Activated T-cell treated with anti-CD3 and anti-CD28 coated beads, Interleukin-2, amount 50 U/mL, for 4 hours (primary cell): Measurements from ENCODE around the gene PEX10. TPM values are rescaled to one million over a fixed set of nuclear protein-coding genes. Genes with fewer than 3 reads are reported as not detected.

Source experiments
- ATAC-seq, 2 donors: fragments of 200-7000 bp; cut with Tn5 transposase; one replicate each; pipeline ENCODE4 v1.10.0; 2021
- DNase-seq: peaks from one replicate; pipeline ENCODE4 v3.0.0-alpha.2; 2020
- H3K27me3 Mint-ChIP-seq: one replicate; pipeline ENCODE4 v1.8.0; 2021; ENCODE audit warnings: low read depth, mixed read lengths
- H3K36me3 Mint-ChIP-seq: one replicate; pipeline ENCODE4 v1.8.0; 2022; ENCODE audit warnings: mixed read lengths; ENCODE audit not compliant: insufficient read depth
- H3K4me1 Mint-ChIP-seq: one replicate; pipeline ENCODE4 v1.8.0; 2021; ENCODE audit warnings: low read depth, mixed read lengths
- H3K4me3 Mint-ChIP-seq: one replicate; pipeline ENCODE4 v1.8.0; 2021; ENCODE audit warnings: mild to moderate bottlenecking, moderate library complexity, mixed read lengths
- H3K9me3 Mint-ChIP-seq: one replicate; pipeline ENCODE4 v1.8.0; 2021; ENCODE audit warnings: mixed read lengths
- total RNA-seq, 3 donors: library from RNA; stranded (reverse); gene quantifications; one replicate each; pipeline ENCODE4 v1.2.1, GENCODE V29; 2021

The PEX10 gene
- total RNA-seq, 3 donors from 2014 or later = 23.4 to 23.6 (median 23.6) TPM

DNA sequence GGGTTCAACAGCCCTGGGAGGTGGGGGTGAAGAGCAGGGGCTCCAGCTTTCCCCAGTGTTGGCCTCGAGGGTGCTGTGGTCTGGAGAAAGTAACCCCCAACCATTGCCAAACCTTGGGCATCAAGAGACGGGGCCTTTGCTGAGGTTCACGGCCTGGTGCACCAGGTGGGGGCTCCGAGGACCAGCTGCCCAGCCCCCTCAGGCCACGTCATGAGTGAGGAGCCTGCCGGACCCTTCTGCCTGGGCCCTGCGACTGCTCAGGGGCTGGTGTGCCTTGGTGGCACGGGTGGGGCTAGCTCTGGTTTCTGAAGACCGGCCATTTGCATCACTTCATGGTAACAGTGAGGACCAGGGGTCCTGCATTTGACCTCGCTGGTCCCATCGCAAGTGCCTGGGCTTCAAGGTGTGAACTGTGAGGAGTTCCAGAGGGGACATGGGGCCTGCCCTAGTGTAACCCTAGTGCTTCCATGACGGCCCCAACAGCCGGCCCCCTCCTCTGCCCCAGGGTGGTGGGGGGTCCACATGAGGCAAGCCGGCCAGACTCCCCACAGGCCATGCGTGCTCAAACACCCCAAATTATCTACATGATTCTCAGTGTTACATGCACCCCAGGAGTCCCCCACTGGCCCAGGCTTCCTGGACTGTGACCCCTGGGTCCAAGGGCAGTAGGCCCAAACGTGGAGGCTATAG is 34.5 kb downstream of the PEX10 start:
- Mint-ChIP-seq H3K27me3 (no peaks in the 10 kb centered on the region), H3K9me3 (no peaks in the 10 kb centered on the region), H3K36me3 (no peaks in the 10 kb centered on the region), H3K4me3 (no peak overlapping the region), H3K4me1 (no peaks in the 10 kb centered on the region)
- ATAC-seq (no peak), DNase-seq (no peak)

DNA sequence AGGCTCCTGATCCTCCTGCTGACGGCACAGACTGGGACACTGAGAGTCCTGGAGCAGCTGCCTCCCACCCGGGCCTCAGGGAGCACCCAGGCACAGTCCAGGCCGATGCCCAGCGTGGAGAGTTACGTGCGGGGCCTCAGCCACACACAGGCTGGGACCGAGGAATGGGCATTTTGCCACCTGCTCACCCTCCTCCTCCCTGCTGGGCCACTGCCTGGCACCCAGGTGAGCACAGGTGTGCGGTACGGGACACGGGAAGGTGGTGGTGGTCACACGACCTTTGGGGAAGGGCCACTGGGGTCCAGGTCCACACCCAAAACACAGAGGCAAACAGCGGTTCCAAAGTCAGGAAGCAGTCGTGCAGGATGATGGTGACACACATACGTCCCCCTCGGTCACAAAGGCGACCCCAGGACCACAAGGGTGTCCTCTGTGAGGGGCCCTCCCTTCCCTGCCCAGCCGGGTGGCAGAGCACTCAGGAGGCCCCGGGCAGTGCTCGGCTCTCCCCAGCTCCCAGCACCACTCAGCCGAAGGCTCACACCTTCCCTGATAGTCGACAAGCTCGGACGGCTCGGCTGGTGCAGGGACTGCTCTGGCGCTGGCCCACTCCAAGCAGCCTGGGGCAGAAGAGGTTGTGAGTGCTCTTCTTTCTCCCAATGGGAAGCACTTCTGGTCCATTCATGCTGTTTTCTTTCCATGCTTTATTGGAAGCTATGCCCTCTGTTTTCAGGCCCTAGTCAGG is 35.3 kb downstream of the PEX10 start:
- Mint-ChIP-seq H3K27me3 (no peaks in the 10 kb centered on the region), H3K9me3 (no peaks in the 10 kb centered on the region), H3K4me3 (no peak overlapping the region), H3K36me3 (no peaks in the 10 kb centered on the region), H3K4me1 (no peaks in the 10 kb centered on the region)
- ATAC-seq = no peak
- DNase-seq = no peak

DNA sequence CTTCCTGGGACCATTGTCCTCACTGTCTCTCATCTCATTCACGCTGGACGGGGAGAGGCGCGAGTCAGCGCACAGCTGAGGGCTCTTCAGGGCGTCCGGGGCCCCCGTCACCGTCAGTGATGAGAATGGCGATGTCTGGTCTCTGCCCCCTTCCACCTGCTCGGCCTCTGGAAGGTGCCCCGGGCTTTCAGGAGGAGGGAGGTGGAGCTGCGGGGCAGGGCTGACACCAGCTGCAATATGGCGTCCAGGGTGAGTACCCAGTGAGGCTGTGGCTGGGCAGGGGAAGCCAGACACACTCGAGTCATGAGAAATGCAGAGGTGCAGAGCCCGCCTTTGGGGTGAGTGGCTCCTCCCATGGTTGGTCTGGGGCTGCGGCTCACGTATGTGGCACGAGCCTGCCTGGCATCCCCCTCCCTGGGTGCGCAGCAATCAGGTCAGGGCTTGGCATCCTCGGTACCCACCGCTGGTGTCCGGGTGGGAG is 36.1 kb downstream of the PEX10 start:
- DNase-seq = no peak
- ATAC-seq = no peak
- no peaks in the 10 kb centered on the region for H3K9me3 Mint-ChIP-seq
- no peaks in the 10 kb centered on the region for H3K36me3 Mint-ChIP-seq
- no peaks in the 10 kb centered on the region for H3K4me1 Mint-ChIP-seq
- no peak overlapping the region for H3K4me3 Mint-ChIP-seq
- no peaks in the 10 kb centered on the region for H3K27me3 Mint-ChIP-seq

DNA sequence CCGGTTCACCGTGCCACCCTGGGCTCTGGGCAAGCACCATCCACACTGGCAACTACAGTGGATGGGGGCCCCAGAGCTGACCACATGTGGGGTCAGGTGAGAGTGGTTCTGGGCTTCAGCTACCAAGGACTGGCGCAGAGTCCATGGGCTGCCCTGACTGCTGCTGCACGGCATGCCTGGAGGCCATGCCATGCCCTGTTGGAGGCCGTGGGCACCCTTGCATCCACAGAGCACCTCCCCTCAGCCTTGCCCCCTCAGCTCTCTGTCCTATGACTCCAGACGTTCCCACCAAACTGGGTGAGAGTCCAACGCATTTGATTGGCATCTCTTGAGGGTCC is 36.5 kb downstream of the PEX10 start:
- Mint-ChIP-seq H3K9me3 (no peaks in the 10 kb centered on the region), H3K4me3 (no peak overlapping the region)

DNA sequence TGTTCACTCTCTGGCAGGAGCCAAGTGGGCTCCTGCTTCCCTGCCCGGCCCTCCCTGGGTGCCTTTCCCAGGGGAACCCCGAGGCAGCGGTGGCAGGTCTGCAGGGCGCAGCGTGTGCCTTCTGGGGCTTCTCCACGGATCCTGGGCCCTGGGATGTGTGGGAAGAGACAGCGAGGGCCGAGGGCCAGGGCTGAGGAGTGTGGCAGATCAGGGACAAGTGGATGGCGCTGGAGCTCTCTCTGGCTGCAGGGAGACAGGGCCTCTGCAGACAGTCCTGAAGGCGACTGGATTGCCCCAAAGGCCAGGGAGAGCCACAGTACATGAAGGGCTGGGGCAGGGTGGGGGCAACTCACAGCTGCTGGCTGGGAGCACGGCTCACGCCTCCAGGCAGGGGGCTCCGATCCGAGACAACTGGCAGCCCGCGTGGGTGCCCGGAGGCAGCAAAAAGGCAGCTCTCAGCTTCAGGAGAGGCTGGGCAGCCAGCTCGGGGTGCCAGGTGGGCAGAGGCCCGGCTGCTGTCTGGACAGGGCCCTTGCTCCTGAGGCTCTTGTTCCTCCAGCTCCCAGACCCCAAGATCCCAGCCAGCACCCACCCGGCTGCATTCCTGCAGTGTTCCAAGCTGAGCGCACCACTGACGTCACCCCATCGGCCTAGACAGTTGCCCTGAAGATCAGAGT is 37.0 kb downstream of the PEX10 start:
- H3K36me3 Mint-ChIP-seq = no peaks in the 10 kb centered on the region
- ATAC-seq = no peak
- no peaks in the 10 kb centered on the region for H3K4me1 Mint-ChIP-seq
- H3K9me3 Mint-ChIP-seq = no peaks in the 10 kb centered on the region
- H3K4me3 Mint-ChIP-seq = no peak overlapping the region
- no peak for DNase-seq
- no peaks in the 10 kb centered on the region for H3K27me3 Mint-ChIP-seq

More for the DNA sequence above, 36.5 kb downstream of the PEX10 start:
- no peak for DNase-seq
- Mint-ChIP-seq H3K27me3 (no peaks in the 10 kb centered on the region), H3K4me1 (no peaks in the 10 kb centered on the region), H3K36me3 (no peaks in the 10 kb centered on the region)
- ATAC-seq = no peak

DNA sequence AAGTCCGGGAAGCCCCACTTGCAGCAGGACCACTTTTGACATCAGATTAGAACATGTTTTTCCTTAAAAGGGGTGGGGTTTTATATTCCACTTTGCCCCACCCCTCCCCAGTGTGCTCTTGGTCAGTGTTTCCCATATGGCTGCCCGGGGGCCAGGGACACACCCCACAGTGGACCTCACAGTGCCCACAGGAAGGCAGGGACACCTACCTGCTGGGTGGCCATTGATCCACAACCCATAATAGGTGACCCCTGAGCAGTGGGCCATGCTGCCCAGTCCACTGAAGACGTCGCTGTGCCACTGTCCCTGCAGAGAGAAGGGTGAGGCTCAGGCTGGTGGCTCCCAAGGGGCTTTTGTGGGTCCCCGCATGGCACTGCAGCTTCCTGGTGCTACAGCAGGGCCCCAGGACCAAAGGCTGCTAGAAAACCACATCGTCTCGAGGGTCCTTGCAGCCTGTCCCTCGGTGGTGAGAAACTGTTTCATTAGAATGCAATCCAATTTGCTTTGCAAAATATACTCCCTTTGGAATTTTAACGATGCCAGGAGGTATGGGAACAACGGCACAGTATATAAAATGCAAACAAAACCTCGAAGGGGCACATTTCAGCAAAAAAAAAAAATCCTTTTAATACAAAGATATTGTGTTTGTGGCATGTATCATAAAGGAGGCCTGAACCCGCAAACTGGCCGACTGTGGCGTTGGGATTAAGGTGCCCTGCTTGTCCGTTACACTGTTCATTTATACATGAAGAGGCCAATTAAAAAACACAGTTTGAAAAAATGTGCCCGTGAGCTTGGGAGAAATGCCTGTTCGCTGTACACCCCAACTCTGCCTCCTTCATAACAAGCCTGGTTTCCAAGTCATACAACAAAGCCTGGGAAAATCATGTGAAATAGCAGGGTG is 37.9 kb downstream of the PEX10 start:
- H3K36me3 Mint-ChIP-seq = no peaks in the 10 kb centered on the region
- H3K4me1 Mint-ChIP-seq = no peaks in the 10 kb centered on the region
- no peak overlapping the region for H3K4me3 Mint-ChIP-seq
- H3K27me3 Mint-ChIP-seq = no peaks in the 10 kb centered on the region
- ATAC-seq (no peak), DNase-seq (no peak)
- H3K9me3 Mint-ChIP-seq = no peaks in the 10 kb centered on the region

DNA sequence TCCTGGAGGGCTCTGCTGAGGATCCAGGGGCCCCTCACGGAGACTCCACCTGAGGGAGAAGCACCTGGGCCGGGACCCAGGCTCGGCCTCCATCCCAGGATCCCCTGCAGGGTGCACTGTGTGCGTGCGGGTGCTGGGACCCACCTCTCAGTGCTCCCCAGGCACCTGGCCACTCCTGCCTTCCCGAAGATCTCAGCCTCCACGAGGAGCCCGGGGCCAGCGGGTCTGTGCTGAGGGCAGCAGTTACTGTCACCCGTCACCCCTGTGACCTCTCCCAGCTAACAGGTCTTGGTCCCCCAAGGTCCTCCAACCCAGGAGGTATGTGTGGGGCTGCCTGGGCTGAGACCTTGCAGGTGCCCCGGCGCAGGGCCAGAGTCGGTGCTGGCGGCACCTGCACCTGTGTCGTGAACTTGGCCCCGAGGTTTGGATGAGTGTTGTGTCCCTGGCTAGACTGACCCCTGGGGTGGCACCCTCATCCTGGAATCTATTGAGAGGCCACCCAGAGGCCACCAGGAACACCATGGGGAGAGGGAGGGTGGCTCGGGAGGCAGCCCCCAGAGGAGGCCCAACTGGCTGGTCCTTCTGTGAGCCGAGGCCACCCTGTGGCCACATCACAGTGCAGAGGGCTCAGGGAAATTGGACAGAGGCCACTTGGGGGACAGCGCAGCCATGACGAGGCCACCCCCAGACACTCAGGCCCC is 38.7 kb downstream of the PEX10 start:
- DNase-seq (no peak), ATAC-seq (no peak)
- Mint-ChIP-seq H3K36me3 (no peaks in the 10 kb centered on the region), H3K9me3 (no peaks in the 10 kb centered on the region), H3K4me3 (no peak overlapping the region), H3K4me1 (no peaks in the 10 kb centered on the region), H3K27me3 (no peaks in the 10 kb centered on the region)

DNA sequence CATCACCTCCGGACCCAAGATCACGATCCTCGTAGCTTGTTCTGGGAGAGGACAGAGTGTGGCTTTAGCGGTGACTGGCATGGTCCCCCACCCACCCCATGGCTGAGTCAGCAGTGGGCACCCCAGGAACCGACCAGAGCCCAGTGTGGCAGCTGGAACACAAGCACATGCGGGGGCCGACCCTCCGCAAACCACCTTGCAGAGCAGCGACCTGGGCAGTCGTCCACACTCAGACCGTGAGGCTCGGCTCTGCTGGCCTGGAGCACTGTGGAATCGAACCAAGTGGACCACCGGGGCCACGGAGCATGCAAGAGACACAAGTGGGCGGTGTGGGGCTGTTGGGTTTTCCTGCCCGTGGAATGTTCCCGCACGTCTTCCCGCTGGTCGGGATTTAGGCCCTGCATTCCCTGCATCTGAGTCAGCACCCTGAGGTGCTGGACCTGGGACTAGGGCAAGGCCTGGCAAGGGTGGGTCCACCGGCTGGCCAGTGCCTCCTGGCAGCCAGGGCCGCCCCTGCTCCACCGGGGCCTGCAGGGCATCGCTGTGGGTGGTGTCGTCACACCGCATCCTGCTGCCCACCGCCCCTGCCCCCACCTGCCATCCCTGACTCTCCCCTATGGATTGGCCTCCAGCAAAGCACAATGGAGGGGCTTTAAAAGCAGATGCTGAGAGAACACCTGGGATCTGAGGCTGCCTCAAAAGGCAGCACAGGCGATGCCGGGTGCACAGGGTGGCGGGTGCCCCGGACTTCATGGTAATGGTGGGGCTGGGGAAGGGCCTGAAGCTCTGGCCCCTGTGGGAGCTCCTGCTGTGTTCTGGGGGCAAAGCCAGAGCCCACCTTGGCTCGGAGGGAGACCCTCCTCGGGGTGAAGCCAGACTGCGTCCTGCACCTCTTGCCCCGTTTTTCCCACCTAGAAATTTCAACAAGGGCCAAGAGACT is 39.5 kb downstream of the PEX10 start:
- Mint-ChIP-seq H3K4me1 (no peaks in the 10 kb centered on the region), H3K4me3 (no peak overlapping the region), H3K36me3 (no peaks in the 10 kb centered on the region), H3K9me3 (no peaks in the 10 kb centered on the region), H3K27me3 (no peaks in the 10 kb centered on the region)
- no peak for ATAC-seq
- no peak for DNase-seq

DNA sequence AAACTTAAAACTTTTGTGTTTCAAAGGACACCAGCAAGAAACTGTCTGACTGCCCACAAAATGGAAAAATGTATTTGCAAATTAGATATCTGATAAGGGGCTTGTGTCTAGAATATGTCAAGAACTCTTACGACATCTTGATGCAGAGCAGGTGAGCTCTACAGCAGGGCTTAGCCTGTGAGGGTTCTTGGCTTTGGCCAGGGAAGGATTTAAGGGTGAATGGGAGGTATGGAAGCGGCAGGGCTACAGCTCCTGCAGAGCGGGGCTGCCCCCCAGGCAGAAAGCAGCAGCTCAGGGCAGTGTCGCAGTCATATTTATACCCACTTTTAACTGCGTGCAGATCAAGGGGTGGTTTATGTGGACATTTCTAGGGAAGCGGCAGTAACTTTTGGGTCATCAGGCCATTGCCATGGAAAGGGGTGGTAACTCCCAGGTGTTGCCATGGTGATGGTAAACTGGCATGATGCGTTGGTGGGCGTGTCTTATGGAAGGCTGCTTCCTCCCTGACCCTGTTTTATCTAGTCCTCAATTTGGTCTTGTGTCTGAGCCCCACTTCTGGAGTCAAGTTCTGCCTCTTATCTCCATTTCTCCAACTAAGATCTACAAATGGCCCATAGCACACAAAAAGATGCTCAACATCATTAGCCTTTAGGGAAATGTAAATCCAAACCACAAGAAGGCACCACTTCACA is 44.2 kb downstream of the PEX10 start:
- Mint-ChIP-seq H3K4me3 (no peak overlapping the region), H3K9me3 (peaks cover 5% of the 10 kb centered on the region), H3K36me3 (peaks cover 4% of the 10 kb centered on the region), H3K4me1 (no peaks in the 10 kb centered on the region), H3K27me3 (no peaks in the 10 kb centered on the region)
- DNase-seq (no peak), ATAC-seq (no peak)

DNA sequence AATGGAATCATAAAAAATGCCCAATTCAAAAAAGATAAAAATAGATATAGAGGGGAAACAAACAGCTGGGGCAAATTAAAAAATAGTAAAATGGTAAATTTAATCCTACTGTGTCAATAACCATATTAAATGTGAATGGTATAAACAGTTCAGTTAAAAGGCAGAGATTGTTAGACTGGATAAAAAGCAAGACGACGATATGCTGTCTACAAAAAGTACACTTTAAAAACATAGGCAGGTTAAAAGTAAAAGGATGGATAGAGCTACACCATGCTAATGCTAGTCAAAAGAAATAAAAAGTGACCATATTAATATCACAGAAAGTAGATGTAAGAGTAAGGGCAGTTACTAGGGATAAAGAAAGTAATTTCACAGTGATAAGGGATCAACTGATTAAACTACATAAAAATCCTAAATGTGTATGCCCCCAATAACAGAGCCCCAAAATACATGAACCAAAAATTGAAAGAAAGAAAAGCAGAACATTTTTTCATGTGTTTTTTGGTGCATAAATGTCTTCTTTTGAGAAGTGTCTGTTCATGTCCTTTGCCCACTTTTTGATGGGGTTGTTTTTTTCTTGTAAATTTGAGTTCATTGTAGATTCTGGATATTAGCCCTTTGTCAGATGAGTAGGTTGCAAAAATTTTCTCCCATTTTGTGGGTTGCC is 48.4 kb downstream of the PEX10 start:
- DNase-seq (no peak), ATAC-seq (no peak)
- no peak overlapping the region for H3K4me3 Mint-ChIP-seq
- no peaks in the 10 kb centered on the region for H3K27me3 Mint-ChIP-seq
- peaks cover 8% of the 10 kb centered on the region for H3K9me3 Mint-ChIP-seq
- peaks cover 7% of the 10 kb centered on the region for H3K36me3 Mint-ChIP-seq
- no peaks in the 10 kb centered on the region for H3K4me1 Mint-ChIP-seq

DNA sequence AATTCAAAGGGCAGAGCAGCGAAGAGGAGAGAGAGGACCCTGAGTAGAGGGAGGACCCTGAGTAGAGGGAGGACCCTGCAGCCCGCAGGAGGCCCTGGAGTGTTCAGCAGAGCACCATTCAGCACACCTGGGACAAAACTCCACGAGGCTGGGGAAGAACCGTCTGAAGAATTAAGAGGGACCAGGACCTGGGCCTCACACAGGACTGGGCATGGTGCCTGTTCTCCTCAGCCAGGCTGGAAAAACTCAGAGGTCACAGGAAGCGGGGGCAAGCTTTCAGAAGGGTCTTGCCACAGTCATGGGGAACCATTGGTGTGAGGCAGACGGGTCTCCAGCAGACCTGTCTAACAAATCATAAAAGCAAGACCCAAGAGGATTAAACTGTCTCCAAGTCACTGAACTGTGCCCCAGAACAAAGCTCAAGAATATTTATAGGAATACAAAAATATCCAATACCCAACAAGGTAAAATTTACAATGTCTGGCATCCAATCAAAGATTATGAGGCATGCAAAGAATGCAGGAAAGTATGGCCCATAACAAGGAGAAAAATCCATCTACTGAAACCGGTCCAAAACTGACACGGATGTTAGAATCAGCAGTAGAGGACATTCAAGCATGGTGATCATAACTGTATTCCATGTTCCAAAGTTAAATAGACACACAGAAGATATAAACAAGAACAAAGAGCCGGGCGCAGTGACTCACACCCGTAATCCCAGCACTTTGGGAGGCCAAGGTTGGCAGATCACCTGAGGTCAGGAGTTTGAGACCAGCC is 51.6 kb downstream of the PEX10 start:
- H3K4me3 Mint-ChIP-seq = no peak overlapping the region
- peaks cover 8% of the 10 kb centered on the region for H3K9me3 Mint-ChIP-seq
- ATAC-seq = no peak
- peaks cover 7% of the 10 kb centered on the region for H3K36me3 Mint-ChIP-seq
- no peaks in the 10 kb centered on the region for H3K27me3 Mint-ChIP-seq
- no peak for DNase-seq
- no peaks in the 10 kb centered on the region for H3K4me1 Mint-ChIP-seq
